ENCODE data around the gene SNU13.

GRCh38 chr22:41676134-41676533 is 12.5 kb downstream of the SNU13 start:
- TF ChIP-seq ZNF324 (tag by site-specific recombination; IDR thresholded peaks at IDR 0.05) = no peak
- TF ChIP-seq CTCF (tag by site-specific recombination; IDR thresholded peaks at IDR 0.05) = no peak
- TF ChIP-seq TSHZ1 (tag by site-specific recombination; IDR thresholded peaks at IDR 0.05; ENCODE audit: borderline replicate concordance) = no peak
- no peak for TF ChIP-seq ZNF747 (tag by site-specific recombination; IDR thresholded peaks at IDR 0.05)
- TF ChIP-seq AEBP2 (tag by site-specific recombination; IDR thresholded peaks at IDR 0.05; ENCODE audit: borderline replicate concordance) = no peak
- no peak for TF ChIP-seq ZNF16 (tag by site-specific recombination; IDR thresholded peaks at IDR 0.05; ENCODE audit: low read depth)
- TF ChIP-seq ZNF24 (tag by site-specific recombination; IDR thresholded peaks at IDR 0.05) = no peak
- TF ChIP-seq ZNF155 (tag by site-specific recombination; IDR thresholded peaks at IDR 0.05) = no peak
